Erythroblast (primary cell): ENCODE measurements around the gene FAM47C.
"Not testable (repeated sequence)": the region's sequence is repeated elsewhere in the genome, so short reads cannot be mapped to it uniquely, and the experiment has no call there.

Experiments used
- DNase-seq, 2 experiments: peaks; one replicate each; lab custom pipeline; 2025; lab: John Stamatoyannopoulos, UW
- GATA1 ChIP-seq: IDR thresholded peaks from 2 replicates; pipeline ENCODE4 v1.6.1; 2011; ENCODE audit warnings: low read depth, mild to moderate bottlenecking, control low read depth, low read length, moderate library complexity
- POLR2A ChIP-seq: IDR thresholded peaks from 2 replicates; pipeline ENCODE4 v1.6.1; 2011; ENCODE audit warnings: mild to moderate bottlenecking, low read length

Gene FAM47C

GRCh38 chrX:37047776-37048175, 39.6 kb downstream of the FAM47C start:
- DNase-seq, result no peak

GRCh38 chrX:37057572-37057971, 49.4 kb downstream of the FAM47C start:
- not testable (repeated sequence) for DNase-seq

More at GRCh38 chrX:37047776-37048175, 39.6 kb downstream of the FAM47C start:
- TF ChIP-seq POLR2A, result no peak
- no peak for TF ChIP-seq GATA1

- TF ChIP-seq GATA1, result no peak
- TF ChIP-seq POLR2A, result no peak
- DNase-seq, result peak; percentile 15 to 48
These were observed 52.8 kb downstream of the FAM47C start for GRCh38 chrX:37060999-37061398.
